CD14-positive monocyte (primary cell): ENCODE results near the gene PLCH2. TPM values are rescaled to one million over a fixed set of nuclear protein-coding genes. Genes with fewer than 3 reads are reported as not detected.

Experiments used
- DNase-seq, 3 donors: peaks; one replicate each; pipeline ENCODE4 v3.0.0-alpha.2; 2011 to 2022
- H2AFZ ChIP-seq: 2 replicates; pipeline ENCODE4 v1.6.0; 2012; ENCODE audit warnings: mild to moderate bottlenecking, low read depth, low read length, inconsistent platforms; ENCODE audit not compliant: insufficient read depth, poor library complexity, severe bottlenecking
- H3K27ac ChIP-seq, 2 donors: 1 replicate in 1 of 2; 2 replicates in 1 of 2; pipeline ENCODE4 v1.5.1; 2012 to 2013; ENCODE audit warnings: low read length in 2 of 2, control low read depth in 1 of 2, inconsistent platforms in 1 of 2, low read depth in 1 of 2, mild to moderate bottlenecking in 1 of 2
- H3K27me3 ChIP-seq, 2 donors: one replicate each; pipeline versions ENCODE4 v1.6.0 to v1.6.1; 2011 to 2013; ENCODE audit warnings: low read length in 2 of 2; ENCODE audit not compliant: control insufficient read depth in 2 of 2, insufficient read depth in 2 of 2
- H3K36me3 ChIP-seq, 2 donors: replicated peaks in 1 of 2; 1 replicate in 1 of 2; 2 replicates in 1 of 2; pipeline versions ENCODE4 v1.5.1 to v1.6.1; 2012 to 2013; ENCODE audit warnings: low read length in 2 of 2, control low read depth in 1 of 2, inconsistent platforms in 1 of 2, mild to moderate bottlenecking in 1 of 2; ENCODE audit not compliant: insufficient read depth in 2 of 2, control insufficient read depth in 1 of 2
- H3K4me1 ChIP-seq, 2 donors: 1 replicate in 1 of 2; 2 replicates in 1 of 2; pipeline versions ENCODE4 v1.5.1 to v1.6.1; 2012 to 2013; ENCODE audit warnings: low read length in 2 of 2, control low read depth in 1 of 2, inconsistent platforms in 1 of 2, mild to moderate bottlenecking in 1 of 2, moderate library complexity in 1 of 2; ENCODE audit not compliant: insufficient read depth in 2 of 2, control insufficient read depth in 1 of 2
- H3K4me2 ChIP-seq: replicated peaks from 2 replicates; pipeline ENCODE3; 2012; ENCODE audit warnings: low read length, moderate library complexity, mild to moderate bottlenecking; ENCODE audit not compliant: poor library complexity, severe bottlenecking; ENCODE audit errors: extremely low read depth
- H3K4me3 ChIP-seq, 3 experiments: fragments of 200-600 bp in 1 of 3; sonication (generic) in 1 of 3; replicated peaks in 1 of 3; 1 replicate in 2 of 3; 2 replicates in 1 of 3; pipeline ENCODE4 v1.5.1; 2011 to 2013; ENCODE audit warnings: low read length in 3 of 3, mild to moderate bottlenecking in 3 of 3, control low read depth in 2 of 3, low read depth in 2 of 3, inconsistent platforms in 1 of 3, moderate library complexity in 1 of 3
- H3K79me2 ChIP-seq: 2 replicates; pipeline ENCODE4 v1.6.0; 2012; ENCODE audit warnings: mild to moderate bottlenecking, control low read depth, inconsistent platforms, low read length, moderate library complexity; ENCODE audit not compliant: insufficient read depth
- H3K9ac ChIP-seq: 2 replicates; pipeline ENCODE4 v1.6.0; 2017; ENCODE audit warnings: low read length, mild to moderate bottlenecking; ENCODE audit not compliant: insufficient read depth, poor library complexity, severe bottlenecking
- H3K9me3 ChIP-seq, 2 donors: replicated peaks in 1 of 2; 1 replicate in 1 of 2; 2 replicates in 1 of 2; pipeline versions ENCODE4 v1.5.1 to v1.6.1; 2012 to 2013; ENCODE audit warnings: low read length in 2 of 2, control low read depth in 1 of 2; ENCODE audit not compliant: control insufficient read depth in 1 of 2, insufficient read depth in 1 of 2
- H4K20me1 ChIP-seq: 2 replicates; pipeline ENCODE4 v1.6.0; 2012; ENCODE audit warnings: mild to moderate bottlenecking, low read length, control low read depth, moderate library complexity; ENCODE audit not compliant: insufficient read depth
- H3K27ac Mint-ChIP-seq, 7 donors: one replicate each; pipeline ENCODE4 v1.8.0; 2020; ENCODE audit warnings: mild to moderate bottlenecking in 7 of 7, mixed read lengths in 7 of 7, moderate library complexity in 6 of 7, inconsistent platforms in 2 of 7
- H3K27me3 Mint-ChIP-seq, 3 donors: one replicate each; pipeline ENCODE4 v1.8.0; 2021 to 2022; ENCODE audit warnings: low read depth in 3 of 3, mild to moderate bottlenecking in 3 of 3, mixed read lengths in 3 of 3, moderate library complexity in 3 of 3, inconsistent platforms in 1 of 3
- H3K36me3 Mint-ChIP-seq, 2 donors: one replicate each; pipeline ENCODE4 v1.8.0; 2020; ENCODE audit warnings: mixed read lengths in 2 of 2, inconsistent platforms in 1 of 2, mild to moderate bottlenecking in 1 of 2
- H3K4me1 Mint-ChIP-seq: one replicate; pipeline ENCODE4 v1.8.0; 2020; ENCODE audit warnings: mild to moderate bottlenecking, mixed read lengths
- H3K4me3 Mint-ChIP-seq, 2 donors: one replicate each; pipeline ENCODE4 v1.8.0; 2020; ENCODE audit warnings: mild to moderate bottlenecking in 2 of 2, mixed read lengths in 2 of 2, moderate library complexity in 1 of 2
- H3K9me3 Mint-ChIP-seq, 7 donors: one replicate each; pipeline ENCODE4 v1.8.0; 2020 to 2022; ENCODE audit warnings: mixed read lengths in 7 of 7, mild to moderate bottlenecking in 6 of 7, moderate library complexity in 6 of 7, inconsistent platforms in 2 of 7
- WGBS: methylation state at CpG from one replicate; pipeline ENCODE4 v1.1.5; 2013; ENCODE audit warnings: missing lambda C conversion rate; ENCODE audit not compliant: insufficient coverage; 5-methylcytosine and 5-hydroxymethylcytosine counted together
- intact Hi-C, 2 donors: fragments of 100-400 bp; cut with micrococcal nuclease; formaldehyde crosslinking; loops; one replicate each; pipeline versions ENCODE4 v1.15.0 to v1.15.1; 2023
- polyA plus RNA-seq, 3 donors: library from polyadenylated mRNA; depleted of rRNA in 1 of 3; unstranded in 2 of 3; stranded (reverse) in 1 of 3; fragments of 300-500 nt in 2 of 3; fragments of >200 nt in 1 of 3; fragmentation: Illumina TruSeq in 2 of 3; gene quantifications; 1 replicate in 2 of 3; 2 replicates in 1 of 3; pipeline ENCODE4 v1.2.3, GENCODE V29; 2012 to 2021
- TF ChIP-seq, protein P1 (sequence below): fragments of 200-600 bp; IDR thresholded peaks from one replicate; pipeline ENCODE4 v1.8.0; 2022; ENCODE audit warnings: antibody characterized with exemption, mild to moderate bottlenecking

PLCH2 gene
- polyA plus RNA-seq, 3 donors: 1.2 TPM; not detected in 2

- Histone ChIP-seq H3K27ac (no peak overlapping the region), H3K4me3 (no peak overlapping the region), H3K4me1 (peaks cover 0 to 2% of the 10 kb centered on the region in 2 donors), H3K9me3 (no peaks in the 10 kb centered on the region), H3K4me2 (no peak overlapping the region), H2AFZ (no peak overlapping the region), H3K36me3 (peaks cover 71 to 84% of the 10 kb centered on the region in 2 donors), H3K9ac (no peak overlapping the region), H3K79me2 (peaks cover 27% of the 10 kb centered on the region), H4K20me1 (peaks cover 75% of the 10 kb centered on the region), H3K27me3 (no peaks in the 10 kb centered on the region)
- no peak overlapping the region for H3K27ac Mint-ChIP-seq
- TF ChIP-seq, protein P1, sequence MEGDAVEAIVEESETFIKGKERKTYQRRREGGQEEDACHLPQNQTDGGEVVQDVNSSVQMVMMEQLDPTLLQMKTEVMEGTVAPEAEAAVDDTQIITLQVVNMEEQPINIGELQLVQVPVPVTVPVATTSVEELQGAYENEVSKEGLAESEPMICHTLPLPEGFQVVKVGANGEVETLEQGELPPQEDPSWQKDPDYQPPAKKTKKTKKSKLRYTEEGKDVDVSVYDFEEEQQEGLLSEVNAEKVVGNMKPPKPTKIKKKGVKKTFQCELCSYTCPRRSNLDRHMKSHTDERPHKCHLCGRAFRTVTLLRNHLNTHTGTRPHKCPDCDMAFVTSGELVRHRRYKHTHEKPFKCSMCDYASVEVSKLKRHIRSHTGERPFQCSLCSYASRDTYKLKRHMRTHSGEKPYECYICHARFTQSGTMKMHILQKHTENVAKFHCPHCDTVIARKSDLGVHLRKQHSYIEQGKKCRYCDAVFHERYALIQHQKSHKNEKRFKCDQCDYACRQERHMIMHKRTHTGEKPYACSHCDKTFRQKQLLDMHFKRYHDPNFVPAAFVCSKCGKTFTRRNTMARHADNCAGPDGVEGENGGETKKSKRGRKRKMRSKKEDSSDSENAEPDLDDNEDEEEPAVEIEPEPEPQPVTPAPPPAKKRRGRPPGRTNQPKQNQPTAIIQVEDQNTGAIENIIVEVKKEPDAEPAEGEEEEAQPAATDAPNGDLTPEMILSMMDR: no peak
- intact Hi-C loops: no loop called here
- H3K36me3 Mint-ChIP-seq: peaks cover 67 to 88% of the 10 kb centered on the region in 2 donors
- peaks cover 0 to 1% (median 0%) of the 10 kb centered on the region in 3 donors for H3K27me3 Mint-ChIP-seq
- no peak for DNase-seq
- peaks cover 4% of the 10 kb centered on the region for H3K4me1 Mint-ChIP-seq
- H3K4me3 Mint-ChIP-seq: no peak overlapping the region
- 98% methylated on average over 10 of the region's 25 CpGs for WGBS
- H3K9me3 Mint-ChIP-seq: no peaks in the 10 kb centered on the region
These were observed 43.1 kb downstream of the PLCH2 start for GRCh38 chr1:2519029-2519685.

DNA sequence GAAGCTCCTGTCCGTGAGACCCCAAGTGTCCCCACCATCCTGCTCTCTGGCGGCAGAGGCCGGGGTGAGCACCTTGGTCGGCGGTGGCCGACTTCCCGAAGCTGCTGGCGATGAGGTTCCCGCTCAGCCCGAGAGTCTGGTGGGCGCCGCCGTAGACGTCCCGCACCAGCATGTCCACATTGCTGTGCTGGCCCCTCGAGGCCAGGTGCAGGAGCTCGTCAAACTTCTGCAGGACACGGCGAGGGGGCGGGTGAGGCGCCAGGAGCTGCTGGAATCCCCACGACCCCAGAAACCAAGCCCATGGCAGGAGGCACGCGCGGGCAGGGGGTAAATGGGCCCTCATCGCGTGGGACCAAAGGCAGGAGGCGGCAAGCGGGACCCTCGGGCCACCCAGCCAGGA lies 43.6 kb downstream of the PLCH2 start:
- peaks cover 67 to 83% of the 10 kb centered on the region in 2 donors for H3K36me3 Mint-ChIP-seq
- H3K4me1 Mint-ChIP-seq: peaks cover 10% of the 10 kb centered on the region
- intact Hi-C loops: loop anchor here (5.0 to 10.0 kb wide), 2 partner anchors 127 to 315 kb away; partner anchors contain the start of genes MORN1 (in 1 of the 2) and RER1 (in 1 of the 2)
- DNase-seq: no peak
- peaks cover 3 to 8% of the 10 kb centered on the region in 2 donors for H3K4me1 ChIP-seq
- no peaks in the 10 kb centered on the region for H3K9me3 ChIP-seq
- no peaks in the 10 kb centered on the region for H3K9me3 Mint-ChIP-seq
- H3K4me2 ChIP-seq: no peak overlapping the region
- H3K27me3 Mint-ChIP-seq: peaks cover 0 to 1% (median 0%) of the 10 kb centered on the region in 3 donors
- no peak overlapping the region for H3K9ac ChIP-seq
- peaks cover 80% of the 10 kb centered on the region for H4K20me1 ChIP-seq
- H3K4me3 Mint-ChIP-seq: no peak overlapping the region
- H3K4me3 ChIP-seq: no peak overlapping the region
- H3K36me3 ChIP-seq: peaks cover 67 to 81% of the 10 kb centered on the region in 2 donors
- H3K27ac Mint-ChIP-seq: no peak overlapping the region
- no peaks in the 10 kb centered on the region for H3K27me3 ChIP-seq
- H3K27ac ChIP-seq: no peak overlapping the region
- peaks cover 33% of the 10 kb centered on the region for H3K79me2 ChIP-seq
- TF ChIP-seq, protein P1: no peak
- WGBS: 96% methylated on average over 30 of the region's 30 CpGs
- no peak overlapping the region for H2AFZ ChIP-seq
